ENCODE measurements around the gene PEF1. TPM values are rescaled to one million over a fixed set of nuclear protein-coding genes. Genes with fewer than 3 reads are reported as not detected.
A peak's percentile ranks its signal among the peaks of the same experiment; 100 is the strongest.

The PEF1 gene
- total RNA-seq, 4 donors from 2014 or later, result 97.9 to 117 (median 103) TPM

DNA sequence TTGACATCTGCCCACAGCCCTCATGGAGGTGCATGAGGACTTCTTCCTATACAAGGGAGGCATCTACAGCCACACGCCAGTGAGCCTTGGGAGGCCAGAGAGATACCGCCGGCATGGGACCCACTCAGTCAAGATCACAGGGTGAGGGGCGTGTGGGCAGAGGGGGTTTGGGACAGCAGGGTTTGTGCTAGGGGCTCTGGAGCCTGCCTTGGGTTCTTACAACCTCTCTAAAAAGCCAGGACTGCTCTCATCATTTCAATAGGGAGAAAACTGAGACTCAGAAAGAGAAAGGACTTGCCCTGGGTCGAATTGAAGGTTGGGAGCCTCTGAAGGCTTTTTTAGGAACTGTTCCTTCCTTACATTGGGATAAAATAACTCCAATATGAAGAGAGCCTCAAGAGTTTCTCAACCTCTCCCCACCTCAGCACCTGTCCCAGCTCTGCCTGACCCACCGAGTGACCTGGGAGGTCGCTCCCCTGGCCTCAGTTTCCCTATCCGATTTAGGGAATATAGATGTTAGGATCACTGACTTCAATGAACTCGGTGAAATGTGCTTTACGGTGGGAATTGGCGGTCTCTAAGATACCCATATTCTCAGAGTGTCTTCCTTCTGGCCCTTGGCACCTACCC, 58.8 kb downstream of the PEF1 start:
- no peak for DNase-seq (ENCODE audit: low spot score in 2 of 2)
- no peaks in the 10 kb centered on the region for H3K36me3 ChIP-seq
- H3K9me3 ChIP-seq, result no peaks in the 10 kb centered on the region
- 83% methylated on average over 8 of the region's 11 CpGs for WGBS
- H3K27me3 ChIP-seq, result peaks cover 4% of the 10 kb centered on the region
- no peak overlapping the region for H3K27ac ChIP-seq
- peaks cover 40% of the 10 kb centered on the region for H3K4me1 ChIP-seq
- TF ChIP-seq POLR2AphosphoS5 (IDR thresholded peaks at IDR 0.05), result no peak
- H3K4me3 ChIP-seq, result no peak overlapping the region

DNA sequence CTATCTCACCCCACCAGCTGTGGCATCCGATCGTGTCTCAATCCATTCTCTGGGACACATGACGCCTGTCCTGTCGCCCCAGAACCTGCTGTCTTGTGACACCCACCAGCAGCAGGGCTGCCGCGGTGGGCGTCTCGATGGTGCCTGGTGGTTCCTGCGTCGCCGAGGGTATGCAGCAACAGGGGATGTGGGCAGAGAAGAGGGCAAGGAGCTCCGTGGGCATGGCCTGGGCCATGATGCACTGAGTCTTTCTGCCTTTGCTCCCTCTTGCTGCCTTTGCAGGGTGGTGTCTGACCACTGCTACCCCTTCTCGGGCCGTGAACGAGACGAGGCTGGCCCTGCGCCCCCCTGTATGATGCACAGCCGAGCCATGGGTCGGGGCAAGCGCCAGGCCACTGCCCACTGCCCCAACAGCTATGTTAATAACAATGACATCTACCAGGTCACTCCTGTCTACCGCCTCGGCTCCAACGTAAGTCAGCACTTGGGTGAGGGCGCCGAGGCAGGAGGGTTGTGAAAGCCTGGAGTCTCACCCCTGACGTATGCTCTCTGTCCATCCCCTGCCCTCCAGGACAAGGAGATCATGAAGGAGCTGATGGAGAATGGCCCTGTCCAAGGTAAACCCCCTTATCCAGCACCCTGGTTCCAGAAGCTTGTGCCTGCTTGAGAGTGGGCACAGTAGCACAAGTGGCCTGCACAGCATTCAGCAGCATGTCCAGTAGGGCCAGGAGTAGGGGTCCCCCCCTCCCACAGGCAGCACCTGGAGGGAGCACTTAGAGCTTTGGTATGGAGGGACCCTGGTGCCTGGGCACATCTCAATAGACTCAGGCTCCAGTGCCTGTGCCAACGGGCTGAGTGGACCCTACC, 59.6 kb downstream of the PEF1 start:
- WGBS, result 92% methylated on average over 19 of the region's 27 CpGs
- Histone ChIP-seq H3K36me3 (no peaks in the 10 kb centered on the region), H3K4me3 (no peak overlapping the region), H3K4me1 (peaks cover 46% of the 10 kb centered on the region), H3K27ac (peak overlapping the region; percentile 12), H3K27me3 (peaks cover 4% of the 10 kb centered on the region), H3K9me3 (no peaks in the 10 kb centered on the region)
- DNase-seq (ENCODE audit: low spot score in 2 of 2), result no peak
- TF ChIP-seq EP300 (IDR thresholded peaks at IDR 0.05) (no peak), POLR2AphosphoS5 (IDR thresholded peaks at IDR 0.05) (no peak), POLR2A (IDR thresholded peaks at IDR 0.05) (no peak)
- TF ChIP-seq, protein P1, sequence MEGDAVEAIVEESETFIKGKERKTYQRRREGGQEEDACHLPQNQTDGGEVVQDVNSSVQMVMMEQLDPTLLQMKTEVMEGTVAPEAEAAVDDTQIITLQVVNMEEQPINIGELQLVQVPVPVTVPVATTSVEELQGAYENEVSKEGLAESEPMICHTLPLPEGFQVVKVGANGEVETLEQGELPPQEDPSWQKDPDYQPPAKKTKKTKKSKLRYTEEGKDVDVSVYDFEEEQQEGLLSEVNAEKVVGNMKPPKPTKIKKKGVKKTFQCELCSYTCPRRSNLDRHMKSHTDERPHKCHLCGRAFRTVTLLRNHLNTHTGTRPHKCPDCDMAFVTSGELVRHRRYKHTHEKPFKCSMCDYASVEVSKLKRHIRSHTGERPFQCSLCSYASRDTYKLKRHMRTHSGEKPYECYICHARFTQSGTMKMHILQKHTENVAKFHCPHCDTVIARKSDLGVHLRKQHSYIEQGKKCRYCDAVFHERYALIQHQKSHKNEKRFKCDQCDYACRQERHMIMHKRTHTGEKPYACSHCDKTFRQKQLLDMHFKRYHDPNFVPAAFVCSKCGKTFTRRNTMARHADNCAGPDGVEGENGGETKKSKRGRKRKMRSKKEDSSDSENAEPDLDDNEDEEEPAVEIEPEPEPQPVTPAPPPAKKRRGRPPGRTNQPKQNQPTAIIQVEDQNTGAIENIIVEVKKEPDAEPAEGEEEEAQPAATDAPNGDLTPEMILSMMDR (IDR thresholded peaks at IDR 0.05), result no peak

DNA sequence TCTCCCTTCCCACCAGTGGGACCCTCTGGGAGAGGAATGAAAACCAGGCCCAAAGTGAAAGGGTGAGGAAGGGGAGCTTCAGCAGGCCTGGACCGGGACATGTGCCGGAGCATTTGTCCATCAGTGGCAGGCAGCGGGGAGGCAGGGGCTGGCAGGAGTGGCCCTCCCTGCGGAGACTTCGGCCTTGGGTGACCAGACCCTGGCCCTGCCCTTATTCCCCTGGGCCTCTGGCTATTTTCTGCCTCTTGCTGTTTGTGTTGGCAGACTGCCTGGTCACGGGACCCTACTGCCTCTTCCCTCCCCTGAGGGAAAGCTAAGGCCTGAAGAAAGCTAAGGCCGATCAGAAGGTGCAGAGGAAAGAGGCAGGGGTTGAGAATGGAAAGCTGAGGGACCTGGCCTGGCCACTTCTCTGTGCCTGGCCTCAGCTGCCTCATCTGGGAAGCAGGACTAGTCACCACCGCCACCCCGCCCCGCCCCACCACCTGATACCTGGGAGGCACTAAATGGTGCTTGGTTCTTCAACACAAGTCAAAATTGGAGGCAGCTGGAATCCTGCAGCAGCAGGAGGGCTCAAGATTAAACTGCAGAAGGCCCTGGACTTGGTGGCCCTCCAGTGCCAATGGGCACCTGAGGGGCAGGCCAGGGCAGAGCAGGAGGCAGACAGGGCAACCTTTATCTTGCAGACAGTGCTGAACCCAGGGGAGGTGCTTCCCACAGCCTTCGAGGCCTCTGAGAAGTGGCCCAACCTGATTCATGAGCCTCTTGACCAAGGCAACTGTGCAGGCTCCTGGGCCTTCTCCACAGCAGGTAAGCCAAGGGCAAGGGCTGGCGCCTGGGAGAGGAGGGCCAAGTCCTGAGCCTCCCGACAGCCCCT, 60.4 kb downstream of the PEF1 start:
- Histone ChIP-seq H3K4me3 (peak overlapping the region; percentile 8), H3K27me3 (peaks cover 4% of the 10 kb centered on the region), H3K4me1 (peaks cover 42% of the 10 kb centered on the region), H3K27ac (peak overlapping the region; percentile 12), H3K36me3 (no peaks in the 10 kb centered on the region), H3K9me3 (no peaks in the 10 kb centered on the region)
- TF ChIP-seq EP300 (IDR thresholded peaks at IDR 0.05) (no peak), POLR2AphosphoS5 (IDR thresholded peaks at IDR 0.05) (no peak), POLR2A (IDR thresholded peaks at IDR 0.05) (no peak)
- TF ChIP-seq, protein P1 (IDR thresholded peaks at IDR 0.05), result no peak
- 68% methylated on average over 10 of the region's 13 CpGs for WGBS
- no peak for DNase-seq (ENCODE audit: low spot score in 2 of 2)

DNA sequence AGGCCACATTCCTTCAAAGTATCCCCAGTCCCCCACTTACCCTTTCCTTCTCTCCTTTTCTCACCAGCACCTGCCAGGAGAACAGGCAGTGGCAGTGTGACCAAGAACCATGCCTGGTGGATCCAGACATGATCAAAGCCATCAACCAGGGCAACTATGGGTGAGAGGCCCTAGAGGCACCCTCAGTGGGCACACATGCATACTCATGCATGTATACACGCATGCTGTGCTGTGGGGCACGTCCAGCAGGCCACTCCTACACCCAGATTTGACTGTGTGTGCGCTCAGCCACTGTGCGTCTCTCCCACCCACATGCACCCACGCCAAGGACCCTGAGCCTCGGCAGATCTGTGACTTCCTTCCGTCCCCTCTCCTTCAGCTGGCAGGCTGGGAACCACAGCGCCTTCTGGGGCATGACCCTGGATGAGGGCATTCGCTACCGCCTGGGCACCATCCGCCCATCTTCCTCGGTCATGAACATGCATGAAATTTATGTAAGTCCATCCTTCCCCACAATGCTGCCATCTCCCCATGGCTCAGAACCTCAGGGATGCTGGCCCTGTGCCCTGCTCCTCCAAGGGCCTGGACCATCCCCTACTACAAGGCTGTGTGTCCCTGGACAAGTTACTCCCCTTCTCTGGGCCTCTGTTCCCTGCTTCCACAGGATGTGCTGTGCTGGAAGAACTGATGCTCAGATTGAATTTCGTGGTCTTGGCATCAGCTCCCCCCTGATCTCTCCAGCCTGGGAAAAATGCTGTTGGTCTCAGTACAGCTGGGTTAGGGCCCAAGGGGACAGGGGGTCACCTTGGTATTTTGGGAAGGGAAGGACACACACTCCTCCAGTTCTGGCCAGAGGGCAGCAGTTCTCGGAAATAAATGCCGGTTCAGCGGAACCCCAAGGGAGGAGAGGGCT, 61.3 kb downstream of the PEF1 start:
- 90% methylated on average over 11 of the region's 16 CpGs for WGBS
- peak overlapping the region; percentile 12 for H3K27ac ChIP-seq

More for the DNA sequence above, 61.3 kb downstream of the PEF1 start:
- no peak overlapping the region for H3K4me3 ChIP-seq
- DNase-seq (ENCODE audit: low spot score in 2 of 2), result no peak
- no peaks in the 10 kb centered on the region for H3K27me3 ChIP-seq
- no peaks in the 10 kb centered on the region for H3K36me3 ChIP-seq
- no peak for TF ChIP-seq POLR2A (IDR thresholded peaks at IDR 0.05)
- TF ChIP-seq, protein P1 (IDR thresholded peaks at IDR 0.05), result no peak
- H3K4me1 ChIP-seq, result peaks cover 34% of the 10 kb centered on the region
- no peaks in the 10 kb centered on the region for H3K9me3 ChIP-seq

Data from suprapubic skin (tissue), 4 donors.